NOMO-1 treated with DMSO at 0.1 percent for 48 hours (cell line): ENCODE results near the gene SPOUT1.

Experiments
- DNase-seq: peaks from one replicate; lab custom pipeline; 2025; ENCODE audit not compliant: unreplicated experiment; lab: John Stamatoyannopoulos, UW

The SPOUT1 gene

DNA sequence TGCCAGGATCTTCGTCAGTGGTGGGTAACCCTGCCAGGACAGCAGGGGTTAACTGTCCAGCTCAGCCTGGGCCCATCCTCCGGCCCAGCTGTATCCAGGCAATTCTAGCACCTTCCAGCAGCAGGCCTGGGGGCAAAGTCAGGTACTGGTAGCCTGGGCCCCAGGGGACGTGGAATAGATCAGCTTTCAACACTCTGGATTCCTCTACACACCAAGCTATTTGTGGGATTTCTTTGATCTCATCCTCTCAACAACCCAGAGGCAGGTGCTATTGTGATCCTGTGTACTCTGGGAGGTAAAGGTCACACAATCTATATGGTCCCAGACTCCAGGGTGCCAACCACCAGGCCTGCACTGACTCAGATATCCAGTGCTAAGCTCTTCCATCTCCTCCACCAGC, 8.7 kb upstream of the SPOUT1 start:
- DNase-seq: no peak

DNA sequence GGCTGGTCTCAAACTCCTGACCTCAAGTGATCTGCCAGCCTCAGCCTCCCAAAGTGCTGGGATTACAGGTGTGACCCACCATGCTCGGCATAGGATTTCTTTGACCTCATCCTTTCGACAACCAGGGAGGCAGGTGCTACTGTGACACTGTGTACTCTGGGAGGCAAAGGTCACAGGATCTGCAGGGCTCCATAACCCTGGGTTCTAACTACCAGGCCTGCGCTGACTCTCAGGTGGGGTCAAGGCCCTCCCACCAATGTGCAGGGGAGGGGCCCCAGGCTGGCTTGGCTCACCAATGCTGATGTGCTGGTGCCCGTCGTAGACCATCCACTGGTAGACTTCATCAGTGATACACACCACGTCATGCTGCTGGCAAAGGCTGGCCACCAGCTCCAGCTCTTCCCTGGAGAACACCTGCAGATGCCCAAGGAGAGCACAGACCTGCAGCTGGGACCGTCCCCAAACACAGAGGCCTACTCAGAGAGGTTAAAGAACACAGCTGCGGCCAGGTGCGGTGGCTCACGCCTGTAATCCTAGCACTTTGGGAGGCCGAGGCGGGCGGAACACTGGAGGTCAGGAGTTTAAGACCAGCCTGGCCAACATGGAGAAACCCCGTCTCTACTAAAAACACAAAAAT, 7.0 kb upstream of the SPOUT1 start:
- DNase-seq: no peak

DNA sequence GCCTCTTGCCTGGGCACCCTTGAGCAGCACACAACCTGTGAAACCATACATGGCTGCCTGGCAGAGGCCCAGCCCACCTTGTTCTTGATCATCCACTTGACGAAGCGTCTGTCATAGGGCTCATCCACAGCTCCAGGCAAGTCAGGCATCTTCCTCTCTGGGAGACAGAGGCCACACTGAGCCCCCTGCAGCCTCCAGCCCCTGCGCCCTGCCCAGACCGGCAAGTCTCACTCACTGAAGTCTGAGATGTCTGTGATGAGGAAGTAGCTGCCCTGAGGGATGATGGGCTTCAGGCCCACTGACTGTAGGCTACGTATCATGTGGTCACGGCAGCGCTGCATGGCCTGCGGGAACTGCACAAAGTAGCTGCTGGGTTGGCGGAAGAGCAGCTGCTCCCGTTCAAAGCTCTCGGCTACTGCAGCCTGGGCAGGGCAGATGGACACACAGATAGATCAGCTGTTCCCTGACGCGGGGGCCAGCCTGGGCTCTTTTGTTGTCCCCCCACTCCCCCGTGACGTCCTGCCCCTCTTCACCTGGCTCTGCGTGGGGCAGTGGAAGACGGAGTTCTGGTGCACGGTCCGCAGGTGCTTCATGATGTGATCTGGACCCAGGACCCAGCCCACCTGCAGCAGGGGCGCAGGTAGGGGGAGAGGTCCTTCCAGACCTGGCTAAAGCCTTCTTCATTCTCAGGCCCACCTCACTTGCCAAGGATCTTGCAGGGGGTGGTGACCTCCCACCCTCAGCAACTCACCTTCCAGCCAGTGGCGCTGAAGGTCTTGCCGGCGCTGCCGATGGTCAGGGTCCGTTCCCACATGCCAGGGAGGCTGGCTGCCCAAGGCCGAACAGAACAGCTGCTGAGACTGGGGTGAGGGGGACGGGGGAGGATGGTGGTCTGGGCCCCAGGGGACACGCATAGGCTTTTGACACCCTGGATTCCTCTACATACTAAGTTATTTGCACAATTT, 5.9 kb upstream of the SPOUT1 start:
- no peak for DNase-seq

DNA sequence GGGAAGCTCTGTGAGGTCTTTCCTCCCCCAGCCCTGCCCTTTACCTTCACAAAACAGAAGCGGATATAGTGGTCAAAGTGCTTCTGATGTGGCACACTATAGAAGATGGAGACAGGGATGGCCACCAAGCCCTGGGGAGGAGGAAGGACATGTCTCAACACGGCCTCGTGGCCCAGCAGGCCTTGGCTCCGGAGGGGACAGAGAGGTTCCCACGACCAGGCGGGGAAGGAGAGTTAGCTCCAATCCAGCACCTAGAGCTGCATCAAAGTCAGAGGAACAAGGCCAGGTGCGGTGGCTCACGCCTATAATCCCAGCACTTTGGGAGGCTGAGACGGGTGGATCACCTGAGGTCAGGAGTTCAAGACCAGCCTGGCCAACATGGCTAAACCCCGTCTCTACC, 4.1 kb upstream of the SPOUT1 start:
- DNase-seq: no peak

DNA sequence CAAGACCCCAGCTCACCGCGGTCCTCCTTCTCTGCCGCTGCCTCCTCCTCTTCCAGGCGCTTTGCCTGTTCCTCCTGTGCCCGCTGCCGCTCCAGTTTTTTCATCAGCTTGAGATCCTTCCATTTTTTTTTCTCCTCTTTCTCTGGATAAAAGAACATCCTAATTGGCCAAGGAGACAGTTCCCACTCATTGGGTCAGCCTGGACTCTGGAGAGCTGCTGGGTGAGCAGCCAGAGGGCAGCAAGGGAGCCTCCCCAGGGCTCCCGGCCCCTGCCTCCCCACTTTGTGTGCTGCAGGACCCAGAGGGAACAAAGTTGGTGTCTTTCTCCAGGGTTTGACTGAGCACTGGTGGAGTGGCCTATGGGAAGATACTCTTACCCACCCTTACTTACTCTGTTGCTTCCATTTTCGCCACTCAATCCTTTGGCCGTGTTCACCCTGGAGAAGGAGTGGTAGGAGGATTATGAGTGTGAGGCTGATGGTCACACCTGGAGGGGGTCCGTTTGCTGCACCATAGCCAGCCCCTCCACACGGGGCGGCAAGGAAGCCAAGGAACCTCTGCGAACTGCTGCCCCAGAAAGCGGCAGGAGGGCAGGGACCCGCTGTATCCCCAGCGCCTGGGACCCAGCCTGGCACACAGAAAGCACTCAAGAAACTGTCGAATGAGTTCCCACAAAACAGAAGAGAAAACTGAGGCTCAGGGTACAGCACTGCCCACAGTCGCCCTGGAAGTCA, 708 bp downstream of the SPOUT1 start:
- no peak for DNase-seq

DNA sequence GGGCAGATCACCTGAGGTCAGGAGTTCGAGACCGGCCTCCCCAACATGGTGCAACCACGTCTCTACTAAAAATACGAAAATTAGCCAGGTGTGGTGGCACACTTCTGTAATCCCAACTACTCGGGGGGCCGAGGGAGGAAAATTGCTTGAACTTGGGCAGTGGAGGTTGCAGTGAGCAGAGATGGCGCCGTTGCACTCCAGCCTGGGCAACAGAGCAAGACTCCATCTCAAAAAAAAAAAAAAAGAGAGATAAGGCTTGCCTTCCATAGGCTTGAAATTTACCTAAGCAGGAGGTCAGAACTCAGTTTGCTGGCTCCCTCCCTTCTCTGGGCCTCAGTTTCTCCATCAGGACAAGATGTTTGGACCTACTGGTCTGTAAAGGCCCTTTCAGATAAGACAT, 1.3 kb downstream of the SPOUT1 start:
- no peak for DNase-seq

DNA sequence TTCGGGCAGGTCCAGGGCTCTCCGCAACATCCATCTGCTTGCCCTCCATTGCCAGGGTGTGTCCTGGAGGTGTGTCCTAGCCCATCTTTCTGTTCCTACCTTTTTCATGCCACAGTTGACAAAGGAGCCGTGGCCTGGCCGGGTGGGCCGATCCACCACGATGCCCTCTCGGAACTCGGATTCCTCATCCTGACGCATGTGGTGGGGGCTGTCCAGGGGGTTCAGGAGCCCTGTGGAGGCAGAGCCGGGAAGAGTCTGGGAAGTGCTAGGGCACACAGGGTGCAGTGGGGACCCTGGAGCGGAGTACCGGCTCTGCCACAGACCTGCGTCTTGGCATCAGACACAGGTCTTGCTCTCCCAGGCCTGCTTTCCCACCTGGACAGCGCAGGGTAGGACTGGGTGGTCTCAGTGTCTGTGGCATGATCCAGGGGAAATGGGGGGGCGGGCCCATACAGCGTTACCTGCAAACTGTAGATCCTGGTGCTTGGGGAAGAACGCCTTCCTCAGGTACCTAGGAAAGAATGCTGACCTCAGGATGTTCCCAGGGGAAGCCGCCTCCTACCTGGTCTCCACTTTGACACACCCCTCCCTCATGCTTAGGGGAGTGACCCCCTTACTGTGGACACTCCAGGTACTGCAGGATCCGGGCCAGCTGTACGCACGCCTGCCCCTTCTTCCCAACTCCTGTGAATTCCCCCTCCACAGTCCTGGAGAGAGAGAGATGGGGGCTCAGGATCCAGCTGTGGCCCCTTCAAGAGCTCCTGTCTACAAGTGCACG, 3.5 kb downstream of the SPOUT1 start:
- DNase-seq: no peak

DNA sequence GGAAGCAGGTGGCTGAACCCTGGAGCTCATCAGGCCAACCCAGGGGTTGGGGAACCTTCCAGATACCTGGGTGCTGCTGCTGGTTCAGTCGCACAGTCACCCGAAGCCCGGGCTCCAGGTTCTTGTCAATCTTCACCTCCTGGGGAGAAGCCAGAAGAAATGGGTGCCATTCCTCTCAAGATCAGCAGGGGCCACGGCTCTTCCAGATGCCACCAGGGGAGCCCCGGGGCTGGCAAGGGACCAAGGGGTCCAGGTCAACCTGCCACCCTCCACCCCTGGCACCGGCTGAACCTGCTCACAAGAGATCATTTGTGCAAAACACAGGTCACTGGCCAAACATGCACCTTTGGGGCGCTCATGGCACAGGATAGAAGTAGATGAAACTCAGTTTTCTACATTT, 4.7 kb downstream of the SPOUT1 start:
- no peak for DNase-seq

DNA sequence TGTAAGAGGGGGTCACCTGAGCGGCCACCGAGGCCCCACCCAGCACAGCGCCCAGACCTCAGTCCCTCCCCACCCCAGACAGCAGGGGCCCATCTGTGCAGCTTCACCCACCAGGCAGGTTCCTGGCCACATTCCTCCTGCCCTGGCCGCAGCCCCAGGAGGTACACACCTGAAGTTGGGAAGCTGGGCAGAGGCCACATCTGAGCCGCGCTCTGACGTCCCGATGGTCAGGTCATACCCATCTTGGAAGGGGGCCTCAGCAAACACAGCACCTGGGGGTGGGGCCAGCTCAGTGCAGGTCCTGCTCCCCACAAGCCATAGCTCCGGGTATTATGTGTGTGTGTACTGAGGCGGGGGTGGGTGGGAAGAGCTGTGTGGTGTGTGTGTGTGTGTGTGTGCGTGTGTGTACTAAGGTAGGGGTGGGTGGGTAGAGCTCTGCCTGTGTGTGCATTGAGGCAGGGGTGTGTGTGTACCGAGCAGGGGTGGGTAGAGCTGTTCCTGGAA, 5.6 kb downstream of the SPOUT1 start:
- no peak for DNase-seq

DNA sequence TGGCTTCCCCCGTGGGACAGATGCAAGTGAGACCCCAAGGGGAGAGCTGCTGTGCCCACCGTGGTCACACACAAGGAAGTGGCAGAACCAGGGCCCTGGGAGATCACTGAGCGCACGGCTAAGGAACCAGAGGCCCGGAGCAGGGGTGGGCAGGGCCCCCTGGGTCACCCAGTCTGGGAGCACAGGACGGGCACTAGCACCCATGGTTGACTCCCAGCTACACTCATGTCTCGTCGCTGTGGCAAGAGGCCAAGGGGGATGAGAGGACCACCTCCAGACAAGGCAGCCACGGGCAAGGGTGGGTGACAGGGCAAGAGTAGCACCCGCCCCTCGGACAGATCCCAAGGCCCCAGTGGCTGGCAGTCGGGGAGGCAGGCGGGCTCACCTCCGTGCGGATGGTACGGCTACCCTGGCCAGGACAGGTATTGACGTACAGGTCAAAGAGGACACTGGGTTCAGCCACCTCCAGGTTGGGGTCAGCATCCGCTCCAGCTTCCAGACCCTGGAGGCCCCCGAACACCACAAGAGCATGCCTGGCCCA, 6.2 kb downstream of the SPOUT1 start:
- DNase-seq: no peak

DNA sequence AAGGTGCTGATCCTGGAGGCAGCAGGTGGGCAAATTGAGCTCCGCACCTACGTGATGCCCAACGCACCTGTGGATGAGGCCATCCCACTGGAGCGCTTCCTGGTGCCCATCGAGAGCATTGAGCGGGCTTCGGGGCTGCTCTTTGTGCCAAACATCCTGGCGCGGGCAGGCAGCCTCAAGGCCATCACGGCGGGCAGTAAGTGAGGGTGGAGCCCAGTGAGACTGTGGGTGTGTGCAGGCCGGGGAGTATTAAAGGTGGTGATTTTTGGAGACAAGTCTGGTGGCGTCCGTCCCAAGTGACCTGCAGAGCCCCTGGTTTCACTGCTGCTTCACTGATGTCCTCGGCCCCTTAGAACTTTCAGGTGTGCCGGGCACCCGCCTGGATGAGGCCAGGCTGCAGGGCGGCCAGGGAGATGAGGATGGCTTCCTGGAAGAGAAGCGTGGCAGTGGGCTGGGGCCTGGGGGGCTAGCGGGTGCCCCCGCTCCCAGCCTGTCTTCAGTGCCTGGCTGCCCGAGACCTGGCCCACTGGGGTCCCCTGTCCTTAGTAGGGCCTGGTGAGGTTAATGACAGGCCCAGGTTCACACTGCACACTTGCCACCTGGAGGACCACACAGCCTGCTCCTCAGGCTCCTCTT, 7.1 kb downstream of the SPOUT1 start:
- no peak for DNase-seq

DNA sequence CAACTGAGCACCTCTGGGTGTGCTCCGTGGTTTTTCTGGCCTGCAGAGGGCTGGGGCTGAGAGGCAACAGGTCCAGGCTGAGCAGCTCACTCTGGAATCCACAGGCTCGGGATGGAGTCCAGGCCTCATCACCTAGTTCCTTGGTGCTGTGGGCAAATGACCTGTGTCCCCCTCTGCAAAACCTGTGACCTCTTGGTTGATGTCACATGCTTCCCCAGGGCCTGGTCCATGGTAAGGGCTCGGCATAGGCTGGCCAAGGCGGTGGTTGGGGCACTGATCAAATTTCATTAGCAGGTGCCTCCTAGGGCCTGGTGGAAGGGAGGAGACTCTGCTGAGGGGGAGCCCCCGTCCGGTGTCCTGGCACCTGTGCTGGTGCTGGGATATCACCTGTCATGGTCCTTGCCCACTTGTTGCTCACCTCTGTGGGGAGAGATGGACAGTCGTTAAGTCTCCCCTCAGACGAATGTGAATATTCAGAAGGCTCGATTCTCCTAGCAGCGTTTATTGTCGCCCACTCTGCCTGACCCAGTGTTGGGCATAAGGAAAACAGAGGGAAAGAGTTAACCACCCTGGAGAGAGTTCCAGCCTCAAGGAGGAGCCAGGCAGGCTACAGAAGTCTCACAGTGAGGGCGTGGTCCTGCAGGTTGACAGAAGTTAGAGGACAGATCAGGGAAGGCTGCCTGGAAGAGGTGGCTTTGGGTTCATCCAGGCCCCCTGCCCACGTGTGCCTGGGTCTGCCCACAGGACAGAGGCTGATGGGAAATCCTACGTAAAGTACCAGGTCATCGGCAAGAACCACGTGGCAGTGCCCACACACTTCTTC, 7.8 kb downstream of the SPOUT1 start:
- DNase-seq: no peak

DNA sequence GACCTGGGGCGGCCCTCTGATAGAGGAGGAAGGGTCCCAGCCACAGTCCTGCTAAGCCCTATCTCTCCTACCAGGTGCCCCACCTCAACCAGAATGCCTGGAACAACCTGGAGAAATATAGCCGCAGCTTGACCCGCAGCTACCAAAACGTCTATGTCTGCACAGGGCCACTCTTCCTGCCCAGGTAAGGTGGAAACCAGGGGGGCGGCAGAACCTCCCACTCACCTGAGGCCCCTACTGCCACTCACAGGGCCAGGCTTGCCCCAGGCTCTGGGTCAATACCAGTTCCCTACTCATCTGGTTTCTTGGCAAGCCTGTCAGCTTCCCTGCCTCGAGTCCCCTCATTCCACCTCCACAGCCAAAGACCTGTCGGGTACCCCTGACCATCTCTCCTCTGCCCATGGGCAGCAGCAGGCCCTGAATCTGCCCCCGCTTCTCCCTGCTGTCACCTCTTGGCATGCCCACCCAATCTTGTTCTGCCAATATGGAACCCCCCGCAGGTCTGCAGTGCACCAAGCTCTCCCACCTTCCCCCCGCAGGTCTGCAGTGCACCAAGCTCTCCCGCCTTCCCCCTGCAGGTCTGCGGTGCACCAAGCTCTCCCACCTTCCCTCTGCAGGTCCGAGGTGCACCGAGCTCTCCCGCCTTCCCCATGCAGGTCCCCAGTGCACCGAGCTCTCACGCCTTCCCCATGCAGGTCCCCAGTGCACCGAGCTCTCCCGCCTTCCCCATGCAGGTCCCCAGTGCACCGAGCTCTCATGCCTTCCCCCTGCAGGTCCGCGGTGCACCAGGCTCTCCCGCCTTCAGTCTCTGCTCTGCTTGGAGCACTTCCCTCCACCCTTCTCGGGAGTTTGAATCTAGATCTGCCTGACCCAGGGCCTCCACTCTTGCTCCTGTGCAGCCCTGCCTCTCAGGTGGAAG, 8.7 kb downstream of the SPOUT1 start:
- DNase-seq: no peak

DNA sequence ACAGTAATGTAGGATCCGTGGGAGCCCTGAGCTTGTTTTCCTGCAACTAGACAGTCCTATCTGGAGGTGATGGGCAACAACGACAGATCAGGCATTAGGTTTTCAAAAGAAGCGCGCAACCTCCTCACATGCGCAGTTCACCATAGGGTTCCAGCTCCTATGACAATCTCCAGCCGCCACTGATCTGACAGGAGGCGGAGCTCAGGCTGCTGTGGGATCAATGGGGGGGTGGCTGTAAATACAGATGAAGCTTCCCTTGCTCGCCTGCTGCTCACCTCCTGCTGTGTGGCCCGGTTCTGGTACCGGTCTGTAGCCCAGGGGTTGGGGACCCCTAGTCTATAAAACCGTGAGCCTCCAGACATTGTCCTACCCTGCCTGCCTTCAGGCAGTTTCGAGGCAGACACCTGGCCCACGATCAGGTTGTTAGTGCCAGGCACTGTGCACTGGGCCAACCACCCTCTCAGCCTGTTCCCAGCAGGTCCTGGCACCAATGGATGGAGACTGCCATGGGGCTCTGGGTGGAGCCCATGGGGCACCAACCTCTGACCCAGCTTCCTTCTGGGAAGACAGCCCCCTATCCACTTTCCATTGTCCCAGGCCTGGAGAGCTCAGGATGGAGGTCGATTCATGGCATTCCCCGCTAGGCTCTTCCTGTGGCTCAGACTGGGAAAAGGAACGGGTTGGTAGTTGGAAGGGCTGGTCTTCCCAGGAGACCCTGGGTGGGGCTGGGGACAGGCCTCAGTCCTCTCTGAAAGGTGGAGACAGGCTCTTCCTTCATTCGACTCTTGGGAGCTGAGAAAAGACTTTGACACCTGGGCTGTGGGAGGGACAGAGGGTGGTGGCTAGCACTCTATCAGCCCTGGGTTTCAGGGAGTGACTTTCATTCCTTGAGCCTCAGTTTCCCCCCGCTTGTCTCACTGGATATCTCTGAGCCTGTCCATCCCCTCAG, 9.6 kb downstream of the SPOUT1 start:
- DNase-seq: no peak

DNA sequence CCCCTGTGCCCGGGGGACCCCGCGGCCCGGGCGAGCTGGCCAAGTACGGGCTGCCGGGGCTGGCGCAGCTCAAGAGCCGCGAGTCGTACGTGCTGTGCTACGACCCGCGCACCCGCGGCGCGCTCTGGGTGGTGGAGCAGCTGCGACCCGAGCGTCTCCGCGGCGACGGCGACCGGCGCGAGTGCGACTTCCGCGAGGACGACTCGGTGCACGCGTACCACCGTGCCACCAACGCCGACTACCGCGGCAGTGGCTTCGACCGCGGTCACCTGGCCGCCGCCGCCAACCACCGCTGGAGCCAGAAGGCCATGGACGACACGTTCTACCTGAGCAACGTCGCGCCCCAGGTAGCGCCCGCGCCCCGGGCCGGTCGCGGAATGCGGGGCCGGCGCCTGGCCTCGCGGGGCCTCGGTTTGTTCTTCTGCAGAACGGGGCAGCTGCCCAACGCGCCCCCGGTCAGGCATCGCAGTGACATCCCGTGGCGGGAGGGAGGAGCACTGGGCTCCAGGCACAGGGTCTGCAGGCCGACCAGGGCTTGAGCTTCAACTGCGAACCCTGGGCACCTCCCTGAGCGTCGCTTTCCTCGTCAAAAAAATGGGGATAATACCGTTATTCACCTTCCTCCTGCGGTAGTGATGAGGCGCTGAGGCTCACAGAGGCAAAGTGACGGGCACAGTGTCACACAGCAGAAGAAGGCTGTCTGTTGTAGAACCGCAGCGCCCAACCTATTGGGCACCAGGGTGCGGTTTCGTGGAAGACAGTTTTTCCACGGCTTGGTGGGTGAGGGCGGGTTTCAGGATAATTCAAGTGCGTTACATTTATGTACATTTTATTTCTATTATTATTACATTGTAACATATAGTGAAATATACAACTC, 10.5 kb downstream of the SPOUT1 start:
- no peak for DNase-seq
